NCI-H1092 treated with DMSO at 0.1 percent for 48 hours (cell line): ENCODE results near the gene WDR12.
"Not testable (repeated sequence)": the region's sequence is repeated elsewhere in the genome, so short reads cannot be mapped to it uniquely, and the experiment has no call there.

Experiments used
- DNase-seq: peaks from one replicate; lab custom pipeline; 2025; lab: John Stamatoyannopoulos, UW

WDR12 gene

GRCh38 chr2:202911512-202912341, at the start of gene WDR12, which contains the start of gene CARF:
Gene WDR12 (minus strand): TSS chr2:202911673. CDS start chr2:202911476, 197 bp downstream.
Gene CARF (plus strand): TSS chr2:202912275. CDS start chr2:202941903, 29,628 bp downstream.
- DNase-seq = peak; percentile 98

DNA sequence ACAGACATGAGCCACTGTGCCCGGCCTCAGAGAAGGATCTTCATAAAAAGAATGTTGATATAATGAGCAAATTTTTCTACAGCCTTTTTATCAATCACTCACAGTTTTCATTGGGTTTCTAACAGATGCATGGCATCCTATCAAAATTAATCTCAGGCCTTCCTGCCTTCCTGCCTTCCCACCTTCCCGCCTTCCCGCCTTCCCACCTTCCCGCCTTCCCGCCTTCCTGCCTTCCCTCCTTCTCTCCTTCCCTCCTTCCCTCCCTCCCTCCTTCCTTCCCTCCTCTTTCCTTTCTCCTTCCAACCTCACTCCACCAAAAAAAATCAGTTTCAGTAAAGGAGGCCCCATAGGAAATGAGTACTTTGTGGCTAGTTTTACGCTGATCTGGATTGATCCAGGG, 49.1 kb upstream of the WDR12 start:
- DNase-seq = no peak

GRCh38 chr2:202950592-202950991, 39.1 kb upstream of the WDR12 start:
- no peak for DNase-seq

DNA sequence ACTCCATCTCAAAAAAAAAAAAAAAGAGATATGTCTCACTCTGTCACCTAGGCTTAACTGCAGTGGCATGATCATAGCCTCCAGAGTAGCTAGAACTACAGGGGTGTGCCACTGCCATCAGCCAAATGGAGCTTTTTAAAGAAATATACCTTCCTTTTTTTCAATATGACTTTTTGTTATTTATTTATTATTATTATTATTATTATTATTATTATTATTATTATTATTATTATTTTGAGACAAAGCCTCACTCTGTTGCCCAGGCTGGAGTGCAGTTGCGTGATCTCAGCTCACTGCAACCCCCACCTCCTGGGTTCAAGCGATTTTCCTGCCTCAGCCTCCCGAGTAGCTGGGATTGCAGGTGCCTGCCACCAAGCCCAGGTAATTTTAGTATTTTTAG, 37.9 kb upstream of the WDR12 start:
- not testable (repeated sequence) for DNase-seq

GRCh38 chr2:202945497-202945896, 34.0 kb upstream of the WDR12 start:
- DNase-seq = no peak

- DNase-seq = no peak
These were observed 33.3 kb upstream of the WDR12 start for GRCh38 chr2:202944816-202945215.

GRCh38 chr2:202944408-202944807, 32.9 kb upstream of the WDR12 start:
- DNase-seq = no peak

DNA sequence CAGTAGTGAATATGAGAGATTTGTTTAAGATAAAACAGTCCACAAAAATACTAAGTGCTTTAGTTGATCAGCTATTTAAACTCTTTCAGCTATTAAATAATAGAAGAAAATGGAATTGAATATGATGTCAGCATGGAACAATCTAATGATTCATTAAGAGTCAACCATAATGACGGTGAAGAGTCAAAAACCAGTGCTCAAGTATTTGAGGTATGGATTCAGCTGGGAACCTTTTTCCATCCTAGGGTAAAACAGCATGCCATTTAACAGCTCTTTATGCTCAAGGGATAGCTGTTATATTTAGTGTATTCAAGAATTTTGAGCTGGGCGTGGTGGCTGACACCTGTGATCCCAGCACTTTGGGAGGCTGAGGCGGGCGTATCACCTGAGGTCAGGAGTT, 30.3 kb upstream of the WDR12 start:
- DNase-seq = no peak

DNA sequence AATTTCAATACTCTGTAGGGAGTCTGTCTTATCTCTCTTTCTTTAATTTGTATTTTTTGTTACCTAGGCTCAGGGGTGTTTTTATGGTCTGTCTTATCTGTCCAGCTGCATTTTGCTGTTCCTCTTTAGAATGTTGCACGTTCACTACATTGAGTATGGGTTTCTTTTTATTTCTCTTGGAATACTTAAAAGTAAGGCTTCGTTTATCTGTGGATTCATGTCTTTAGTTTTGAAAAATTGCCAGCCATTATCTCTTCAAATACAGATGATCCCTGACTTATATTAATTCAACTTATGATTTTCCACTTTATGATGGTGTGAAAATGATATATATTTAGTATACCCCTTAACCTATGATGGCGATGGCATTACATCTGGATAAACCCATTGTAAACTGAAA, 27.5 kb upstream of the WDR12 start:
- DNase-seq = no peak

GRCh38 chr2:202934456-202934855, 23.0 kb upstream of the WDR12 start:
- DNase-seq = no peak

DNA sequence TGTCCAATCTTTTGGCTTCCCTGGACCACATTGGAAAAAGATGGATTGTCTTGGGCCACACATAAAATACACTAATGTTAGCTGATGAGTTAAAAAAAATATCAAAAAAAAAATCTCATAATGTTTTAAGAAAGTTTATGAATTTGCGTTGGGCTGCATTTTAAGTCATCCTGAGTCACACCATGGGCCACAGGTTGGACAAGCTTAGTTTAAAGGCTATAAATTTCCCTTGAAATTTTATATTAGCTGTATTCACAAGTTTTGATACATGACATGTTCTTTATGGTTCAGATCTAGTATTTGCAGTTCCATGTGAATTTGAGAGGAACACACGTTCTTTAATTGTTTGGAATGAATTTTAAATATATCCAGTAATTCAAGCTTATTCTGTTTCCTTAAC, 22.5 kb upstream of the WDR12 start:
- no peak for DNase-seq

DNA sequence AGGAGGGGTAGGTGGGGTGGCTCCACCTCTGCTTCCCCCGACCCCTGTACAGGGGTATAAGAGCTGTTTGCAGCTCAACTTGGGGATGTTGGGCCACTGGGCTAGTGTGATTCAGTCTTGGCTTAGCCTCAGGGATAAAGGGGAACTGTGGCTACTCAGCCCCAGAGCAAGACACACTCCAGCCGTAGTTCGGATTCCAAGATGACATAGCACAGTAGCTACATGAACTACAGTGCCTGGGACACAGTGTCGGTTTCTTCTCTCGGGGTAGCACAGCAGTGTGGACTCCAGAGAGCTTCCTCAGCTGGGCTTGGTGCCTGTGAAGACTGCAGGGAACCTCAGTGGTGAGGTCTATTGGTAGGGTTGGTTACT, 21.7 kb upstream of the WDR12 start:
- DNase-seq = no peak

GRCh38 chr2:202932425-202933138, 21.1 kb upstream of the WDR12 start:
- DNase-seq = no peak

DNA sequence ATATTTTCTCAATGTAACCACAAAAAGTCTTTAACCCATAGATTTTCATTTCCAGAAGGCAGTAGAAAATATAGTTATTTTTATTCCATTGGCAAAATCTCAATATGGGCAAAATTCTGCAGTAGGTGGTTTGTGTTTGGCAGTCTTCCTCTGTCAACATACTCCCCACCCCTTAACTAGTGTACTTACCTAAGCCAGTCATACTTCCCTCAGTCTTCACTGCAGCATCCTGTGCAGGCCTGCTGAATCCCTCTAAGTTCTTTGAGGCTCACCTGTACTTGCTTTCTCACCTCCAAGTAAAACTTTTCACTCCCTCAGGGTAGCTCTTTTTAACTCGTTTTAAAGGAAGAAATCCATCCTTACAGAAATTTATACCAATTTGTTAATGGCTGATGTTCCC, 7.4 kb upstream of the WDR12 start:
- DNase-seq = no peak

DNA sequence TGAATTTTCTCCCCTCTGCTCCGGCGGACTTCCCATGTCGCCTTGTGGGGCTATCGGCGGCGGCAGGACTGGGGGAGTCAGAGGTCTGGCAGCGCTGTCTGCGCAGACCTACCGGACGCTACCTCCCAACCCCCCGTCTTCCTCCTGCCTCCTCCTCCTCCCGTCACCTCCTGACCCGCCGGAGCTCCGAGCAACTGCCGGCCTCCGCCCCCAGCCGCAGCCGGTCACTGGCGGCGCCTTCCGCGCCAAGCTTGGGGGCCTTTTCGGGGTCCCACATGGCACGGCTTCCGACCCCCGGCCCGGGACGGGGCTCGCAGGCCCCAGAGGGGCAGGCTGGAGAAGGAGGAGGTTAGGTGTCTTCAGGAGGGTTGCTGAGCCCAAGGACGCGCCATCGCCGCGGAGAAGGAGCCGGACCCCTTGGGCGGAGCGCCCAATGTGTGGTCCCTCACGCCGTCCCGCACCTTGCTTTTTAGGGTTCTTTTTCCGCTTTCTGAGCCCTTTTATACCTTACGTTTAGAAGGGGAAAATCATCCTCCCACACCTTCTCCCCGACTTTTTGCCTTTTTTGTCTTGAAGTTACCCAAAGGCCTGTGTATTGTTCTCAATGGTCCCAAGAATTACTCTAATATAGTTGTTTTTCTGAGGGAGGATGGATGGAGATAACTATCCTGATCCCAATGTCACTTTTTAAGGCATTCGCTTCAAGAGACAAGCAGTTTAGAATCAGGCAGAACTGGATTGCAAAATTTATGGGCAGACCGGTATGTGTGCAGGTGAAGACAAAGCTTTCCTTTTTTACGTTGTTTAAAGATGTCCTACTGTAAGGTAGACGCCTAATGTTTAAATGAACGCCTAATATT, 1.1 kb upstream of the WDR12 start:
- not testable (repeated sequence) for DNase-seq

DNA sequence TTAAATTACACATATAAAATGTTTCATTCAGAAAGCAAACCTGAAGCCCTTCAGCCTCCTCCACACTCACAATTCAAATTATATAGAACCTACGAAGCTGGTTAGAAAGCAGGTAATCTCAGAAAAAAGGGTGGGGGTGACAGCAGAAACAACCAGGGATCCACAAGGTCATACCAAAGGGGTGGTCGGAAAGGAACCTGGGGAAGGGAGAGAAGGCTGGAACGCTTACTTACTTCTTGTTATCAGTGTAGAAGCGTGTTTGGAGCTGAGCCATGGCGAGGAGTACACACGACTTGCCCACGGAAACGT, 316 bp downstream of the WDR12 start:
- no peak for DNase-seq

DNA sequence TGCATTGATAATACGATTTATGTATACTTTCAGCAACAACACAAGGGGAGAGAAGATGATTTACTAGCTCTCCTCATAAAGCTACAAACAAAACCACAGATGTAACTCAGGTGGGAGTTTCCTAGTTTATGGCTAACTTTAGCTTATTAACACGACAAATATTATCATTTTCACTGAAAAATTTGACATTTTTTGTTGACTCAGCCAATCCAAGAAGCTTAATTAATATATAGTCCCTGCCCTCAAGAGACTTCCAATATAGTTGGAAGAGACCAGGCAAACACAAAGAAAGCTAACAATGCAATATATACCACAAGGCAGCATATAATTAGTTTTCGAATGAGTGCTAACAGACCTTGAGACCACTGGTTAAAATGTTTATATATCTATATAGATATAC, 775 bp downstream of the WDR12 start:
- no peak for DNase-seq

DNA sequence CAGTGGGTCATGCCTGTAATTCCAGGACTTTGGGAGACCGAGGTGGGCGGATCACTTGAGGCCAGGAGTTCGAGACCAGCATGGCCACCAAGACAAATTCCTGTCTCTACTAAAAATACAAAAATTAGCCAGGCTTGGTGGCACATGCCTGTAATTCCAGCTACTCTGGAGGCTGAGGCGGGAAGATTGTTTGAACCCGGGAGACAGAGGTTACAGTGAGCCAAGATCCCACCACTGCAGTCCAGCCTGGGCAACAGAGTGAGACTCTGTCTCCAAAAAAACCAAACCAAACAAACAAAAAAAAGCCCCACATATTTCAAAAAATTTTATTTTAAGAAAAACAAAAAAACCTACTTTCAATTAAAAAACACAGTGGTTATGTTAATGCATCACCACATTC, 1.2 kb downstream of the WDR12 start:
- DNase-seq = not testable (repeated sequence)

DNA sequence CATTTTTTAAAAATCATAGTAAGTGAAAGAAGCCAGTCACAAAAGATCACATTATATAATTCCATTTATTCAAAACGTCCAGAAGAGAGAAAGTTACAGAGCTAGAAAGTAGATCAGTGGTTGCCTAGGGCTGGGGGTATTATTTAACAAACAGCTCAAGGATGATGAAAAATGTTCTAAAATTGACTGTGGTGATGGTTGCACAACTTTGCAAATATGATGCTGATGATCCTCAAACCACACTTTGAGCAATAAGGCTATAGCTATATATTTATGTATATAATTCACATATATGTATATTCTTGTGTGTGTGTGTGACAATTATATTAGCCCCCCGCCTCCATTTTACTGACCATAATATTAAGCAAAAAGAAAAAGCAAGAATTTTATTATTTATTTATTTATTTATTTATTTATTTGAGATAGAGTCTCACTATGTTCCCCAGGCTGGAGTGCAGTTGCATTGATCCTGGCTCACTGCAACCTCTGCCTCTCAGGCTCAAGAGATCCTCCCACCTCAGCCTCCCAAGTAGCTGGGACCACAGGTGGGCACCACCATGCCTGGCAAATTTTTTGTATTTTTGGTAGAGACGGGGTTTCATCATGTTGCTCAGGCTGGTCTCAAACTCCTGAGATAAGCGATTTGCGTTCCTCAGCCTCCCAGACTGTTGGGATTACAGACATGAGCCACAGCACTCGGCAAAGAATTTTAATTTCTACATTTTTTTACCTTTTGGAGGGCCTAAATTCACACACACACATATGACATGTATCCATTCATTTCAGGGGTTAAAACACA, 1.9 kb downstream of the WDR12 start:
- no peak for DNase-seq

GRCh38 chr2:202908186-202908585, 3.3 kb downstream of the WDR12 start:
- no peak for DNase-seq

DNA sequence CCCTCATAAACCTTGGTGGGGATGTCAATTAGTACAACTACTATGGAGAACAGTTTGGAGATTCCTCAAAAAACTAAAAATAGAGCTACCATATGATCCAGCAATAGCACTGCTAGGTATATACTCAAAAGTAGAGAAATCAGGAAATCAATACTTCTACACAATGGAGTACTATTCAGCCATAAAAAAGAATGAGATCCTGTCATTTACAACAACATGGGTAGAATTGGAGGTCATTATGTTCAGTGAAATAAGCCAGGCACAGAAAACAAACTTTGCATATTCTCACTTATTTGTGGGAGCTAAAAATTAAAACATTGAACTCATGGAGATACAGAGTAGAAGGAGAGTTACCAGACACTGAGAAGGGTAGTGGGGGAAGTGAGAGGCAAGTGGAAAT, 6.0 kb downstream of the WDR12 start:
- not testable (repeated sequence) for DNase-seq

- no peak for DNase-seq
These were observed 26.3 kb downstream of the WDR12 start for GRCh38 chr2:202885190-202885589.
